Aorta (tissue), 5 donors: ENCODE results near the gene PIGO. TPM values are rescaled to one million over a fixed set of nuclear protein-coding genes. Genes with fewer than 3 reads are reported as not detected.

Experiments used
- ATAC-seq: fragments of 200-7000 bp; cut with Tn5 transposase; one replicate; pipeline ENCODE4 v1.9.1; 2022; ENCODE audit warnings: moderate library complexity; ENCODE audit not compliant: low FRiP score
- DNase-seq, 2 donors: peaks; one replicate each; pipeline ENCODE4 v3.0.0-alpha.2; 2020
- H3K27ac ChIP-seq, 2 donors: one replicate each; pipeline ENCODE4 v1.5.1; 2013; ENCODE audit warnings: low read length in 2 of 2, mild to moderate bottlenecking in 2 of 2, moderate library complexity in 2 of 2, control low read depth in 1 of 2, inconsistent platforms in 1 of 2, low read depth in 1 of 2
- H3K27me3 ChIP-seq, 2 donors: one replicate each; pipeline ENCODE4 v1.6.1; 2013; ENCODE audit warnings: control low read depth in 1 of 2, low read length in 1 of 2, mild to moderate bottlenecking in 1 of 2, moderate library complexity in 1 of 2; ENCODE audit not compliant: insufficient read depth in 2 of 2, control insufficient read depth in 1 of 2
- H3K36me3 ChIP-seq, 2 donors: one replicate each; pipeline ENCODE4 v1.6.1; 2013; ENCODE audit warnings: control low read depth in 1 of 2, low read length in 1 of 2, mild to moderate bottlenecking in 1 of 2; ENCODE audit not compliant: insufficient read depth in 2 of 2, control insufficient read depth in 1 of 2
- H3K4me1 ChIP-seq, 2 donors: one replicate each; pipeline ENCODE4 v1.6.1; 2013; ENCODE audit warnings: low read length in 2 of 2, control low read depth in 1 of 2, mild to moderate bottlenecking in 1 of 2, moderate library complexity in 1 of 2; ENCODE audit not compliant: insufficient read depth in 2 of 2, control insufficient read depth in 1 of 2
- H3K4me3 ChIP-seq, 2 donors: one replicate each; pipeline ENCODE4 v1.5.1; 2013; ENCODE audit warnings: low read length in 2 of 2, control low read depth in 1 of 2, mild to moderate bottlenecking in 1 of 2
- H3K9me3 ChIP-seq: one replicate; pipeline ENCODE4 v1.6.1; 2013; ENCODE audit warnings: mild to moderate bottlenecking, low read length; ENCODE audit not compliant: control insufficient read depth
- WGBS, 2 donors: extraction: QIAGEN DNeasy Blood & Tissue Kit; methylation state at CpG; one replicate each; pipeline ENCODE4 v1.1.7; 2013; 5-methylcytosine and 5-hydroxymethylcytosine counted together
- intact Hi-C, 2 donors: fragments of 100-400 bp; cut with DNase I; formaldehyde crosslinking; loops; one replicate each; pipeline versions ENCODE4 v1.14.2 to v1.15.0; 2022
- polyA plus RNA-seq, 2 donors: library from polyadenylated mRNA; stranded (reverse); fragments of 200-250 nt; gene quantifications; one replicate each; pipeline ENCODE4 v1.2.3, GENCODE V29; 2013
- total RNA-seq, 2 donors: library from RNA; stranded (reverse); fragmentation: NEBNext Ultra II Directional; extraction: Animal tissue kit (Norgen Biotek cat#: 25700); gene quantifications; one replicate each; pipeline ENCODE4 v1.2.1, GENCODE V29; 2021
- donor health status: healthy with polysubstance abuse.
- donor health status: Bipolar disorder and iron deficiency.
- donor health status: DM: no; HTN: no; CAD: no.
- donor health status: DM: no; HTN: no; CAD: no.
- donor health status: DM: yes; HTN: yes; CAD: no.

Gene PIGO
- total and polyA plus RNA-seq, 4 donors = 8.8 to 22.5 (median 14.4) TPM

GRCh38 chr9:35115680-35116538, 19.5 kb upstream of the PIGO start, which contains the start of gene ATOSB:
Gene ATOSB, minus strand, starts transcription at chr9:35115862. Its CDS starts 7,588 bp downstream, at chr9:35108274.
- H3K27ac ChIP-seq = peak within 1 kb of the TSS; percentile 62 to 75
- peak within 1 kb of the TSS; percentile 5 to 14 for H3K4me3 ChIP-seq
- no peaks in the 10 kb centered on the region for H3K4me1 ChIP-seq
- H3K9me3 ChIP-seq = no peaks in the 10 kb centered on the region
- ATAC-seq (peak; percentile 91), DNase-seq (peak; percentile 99)
- H3K27me3 ChIP-seq = no peaks in the 10 kb centered on the region
- intact Hi-C loops = loop anchor here (1.0 to 5.0 kb wide), 9 partner anchors 41 to 361 kb away; partner anchors contain the start of gene UNC13B (in 1 of the 2)
- H3K36me3 ChIP-seq = no peaks in the 10 kb centered on the region
- 0 to 1% methylated on average over 53 to 54 of the region's 54 CpGs for WGBS, 2 donors

GRCh38 chr9:35114840-35115628, 18.6 kb upstream of the PIGO start:
- ATAC-seq (no peak), DNase-seq (peak; percentile 84 to 85)
- intact Hi-C loops = loop anchor here (5.0 kb wide), 6 partner anchors 42 to 272 kb away; partner anchors contain the start of gene UNC13B (in 1 of the 2)
- Histone ChIP-seq H3K27ac (peak overlapping the region; percentile 62 to 65), H3K36me3 (no peaks in the 10 kb centered on the region), H3K4me3 (peak overlapping the region; percentile 5 to 14), H3K9me3 (no peaks in the 10 kb centered on the region), H3K4me1 (no peaks in the 10 kb centered on the region), H3K27me3 (no peaks in the 10 kb centered on the region)
- WGBS, 2 donors = 6 to 7% methylated on average over 12 of the region's 12 CpGs

GRCh38 chr9:35114113-35114839, 17.9 kb upstream of the PIGO start:
- DNase-seq = peak; percentile 91 to 95
- Histone ChIP-seq H3K4me1 (no peaks in the 10 kb centered on the region), H3K4me3 (peak overlapping the region in 1 of 2 donors; percentile 5), H3K36me3 (no peaks in the 10 kb centered on the region), H3K27me3 (no peaks in the 10 kb centered on the region), H3K27ac (peak overlapping the region; percentile 62 to 65), H3K9me3 (no peaks in the 10 kb centered on the region)
- 1 to 2% methylated on average over 5 of the region's 5 CpGs for WGBS, 2 donors
- intact Hi-C loops = loop anchor here in 1 of 2 donors (5.0 kb wide), 1 partner anchor 122 kb away; no protein-coding TSS in a partner anchor
- peak; percentile 47 for ATAC-seq

GRCh38 chr9:35112257-35113020, 16.0 kb upstream of the PIGO start:
- Histone ChIP-seq H3K27ac (peak overlapping the region; percentile 35 to 93), H3K4me1 (no peaks in the 10 kb centered on the region), H3K27me3 (no peaks in the 10 kb centered on the region), H3K4me3 (no peak overlapping the region), H3K9me3 (no peaks in the 10 kb centered on the region), H3K36me3 (peaks cover 0 to 3% of the 10 kb centered on the region in 2 donors)
- DNase-seq (peak; percentile 83 to 85), ATAC-seq (no peak)
- 50 to 51% methylated on average over 3 of the region's 3 CpGs for WGBS, 2 donors
- intact Hi-C loops = loop anchor here in 1 of 2 donors (5.0 kb wide), 1 partner anchor 120 kb away; no protein-coding TSS in a partner anchor

GRCh38 chr9:35111001-35111933, 14.9 kb upstream of the PIGO start:
- 1% methylated on average over 50 to 57 of the region's 57 CpGs for WGBS, 2 donors
- peak; percentile 88 for ATAC-seq
- DNase-seq = peak; percentile 99
- Histone ChIP-seq H3K27ac (peak overlapping the region; percentile 70 to 97), H3K27me3 (no peaks in the 10 kb centered on the region), H3K4me3 (peak overlapping the region; percentile 58 to 79), H3K36me3 (peaks cover 0 to 3% of the 10 kb centered on the region in 2 donors), H3K4me1 (no peaks in the 10 kb centered on the region), H3K9me3 (no peaks in the 10 kb centered on the region)
- intact Hi-C loops = loop anchor here in 1 of 2 donors (5.0 kb wide), 1 partner anchor 119 kb away; no protein-coding TSS in a partner anchor

- ATAC-seq (no peak), DNase-seq (peak; percentile 85 to 92)
- H3K27me3 ChIP-seq = no peaks in the 10 kb centered on the region
- 0 to 2% methylated on average over 3 of the region's 3 CpGs for WGBS, 2 donors
- H3K9me3 ChIP-seq = no peaks in the 10 kb centered on the region
- peaks cover 0 to 7% of the 10 kb centered on the region in 2 donors for H3K36me3 ChIP-seq
- peak overlapping the region; percentile 58 to 79 for H3K4me3 ChIP-seq
- no peaks in the 10 kb centered on the region for H3K4me1 ChIP-seq
- peak overlapping the region in 1 of 2 donors; percentile 97 for H3K27ac ChIP-seq
- intact Hi-C loops = loop anchor here in 1 of 2 donors (5.0 kb wide), 1 partner anchor 118 kb away; no protein-coding TSS in a partner anchor
Observed at GRCh38 chr9:35110327-35110761, 14.0 kb upstream of the PIGO start.
